Cerebellar cortex (tissue), 1 donor: ENCODE measurements around the gene ZNF804A.

Source experiments
- DNase-seq: peaks from one replicate; pipeline ENCODE4 v3.0.0-alpha.2; 2015; ENCODE audit warnings: low spot score

Gene ZNF804A

GRCh38 chr2:184611361-184612085 lies 13.2 kb downstream of the ZNF804A start:
- DNase-seq: no peak

GRCh38 chr2:184620367-184620766 lies 22.0 kb downstream of the ZNF804A start:
- DNase-seq: no peak

GRCh38 chr2:184624311-184624710 lies 26.0 kb downstream of the ZNF804A start:
- no peak for DNase-seq

- no peak for DNase-seq
These were observed 29.7 kb downstream of the ZNF804A start for GRCh38 chr2:184628051-184628450.

- no peak for DNase-seq
These were observed 35.4 kb downstream of the ZNF804A start for GRCh38 chr2:184633726-184634125.

- no peak for DNase-seq
These were observed 39.5 kb downstream of the ZNF804A start for GRCh38 chr2:184637781-184638180.

GRCh38 chr2:184644685-184645084 lies 46.4 kb downstream of the ZNF804A start:
- DNase-seq: no peak

- DNase-seq: no peak
These were observed 47.8 kb downstream of the ZNF804A start for GRCh38 chr2:184646177-184646576.

GRCh38 chr2:184646593-184646992 lies 48.3 kb downstream of the ZNF804A start:
- no peak for DNase-seq

GRCh38 chr2:184654945-184655344 lies 56.6 kb downstream of the ZNF804A start:
- no peak for DNase-seq

GRCh38 chr2:184677171-184677570 lies 78.8 kb downstream of the ZNF804A start:
- no peak for DNase-seq

GRCh38 chr2:184679219-184680018 lies 81.1 kb downstream of the ZNF804A start:
- DNase-seq: no peak

- no peak for DNase-seq
These were observed 82.5 kb downstream of the ZNF804A start for GRCh38 chr2:184680825-184681224.

- DNase-seq: no peak
These were observed 83.5 kb downstream of the ZNF804A start for GRCh38 chr2:184681642-184682321.

GRCh38 chr2:184683911-184684310 lies 85.6 kb downstream of the ZNF804A start:
- DNase-seq: no peak

- DNase-seq: no peak
These were observed 87.9 kb downstream of the ZNF804A start for GRCh38 chr2:184685999-184686841.

- no peak for DNase-seq
These were observed 91.3 kb downstream of the ZNF804A start for GRCh38 chr2:184689638-184690037.

GRCh38 chr2:184692141-184692734 lies 93.9 kb downstream of the ZNF804A start:
- peak; percentile 67 for DNase-seq

GRCh38 chr2:184696644-184697043 lies 98.3 kb downstream of the ZNF804A start:
- no peak for DNase-seq

- DNase-seq: no peak
These were observed 100.1 kb downstream of the ZNF804A start for GRCh38 chr2:184698476-184698875.

GRCh38 chr2:184721881-184722280 lies 123.6 kb downstream of the ZNF804A start:
- DNase-seq: no peak
